ENCODE measurements around the gene UNC93B1. TPM values are rescaled to one million over a fixed set of nuclear protein-coding genes. Genes with fewer than 3 reads are reported as not detected.

Gene UNC93B1
- total and polyA plus RNA-seq, 2 of the 13 experiments (the other 11 are each of a cell fraction or from before 2014, with no cell fraction given): 8.8 to 18.9 TPM

- no peak for TF ChIP-seq MIXL1 (CRISPR knock-in tag; IDR thresholded peaks at IDR 0.05)
- no peak for TF ChIP-seq ZIK1 (CRISPR knock-in tag; IDR thresholded peaks at IDR 0.05; ENCODE audit: borderline replicate concordance, low read depth)
- TF ChIP-seq HIVEP1 (CRISPR knock-in tag; IDR thresholded peaks at IDR 0.05): no peak
- TF ChIP-seq ZNF660 (CRISPR knock-in tag; IDR thresholded peaks at IDR 0.05; ENCODE audit: borderline replicate concordance, low read depth): no peak
- TF ChIP-seq FOXA3 (CRISPR knock-in tag; IDR thresholded peaks at IDR 0.05): peak; percentile 21; the same call in 1 of the 2 replicates
- TF ChIP-seq NCOA5 (CRISPR knock-in tag; IDR thresholded peaks at IDR 0.05): no peak
- TF ChIP-seq IRF9 (CRISPR knock-in tag; IDR thresholded peaks at IDR 0.05; ENCODE audit: borderline replicate concordance): 0 out of 2 replicates have a peak, but pooled peaks have one; percentile 18
- TF ChIP-seq NRL (CRISPR knock-in tag; IDR thresholded peaks at IDR 0.05; ENCODE audit: borderline replicate concordance): peak; percentile 45; the same call in 1 of the 2 replicates
- TF ChIP-seq SNAI1 (CRISPR knock-in tag; IDR thresholded peaks at IDR 0.05; ENCODE audit: borderline replicate concordance): no peak
- TF ChIP-seq GPBP1L1 (CRISPR knock-in tag; IDR thresholded peaks at IDR 0.05): no peak
- TF ChIP-seq MAX (IDR thresholded peaks at IDR 0.05): peak; percentile 58; the same call in 1 of the 2 replicates
- TF ChIP-seq RFX1 (IDR thresholded peaks at IDR 0.05): no peak
- TF ChIP-seq ZNF441 (CRISPR knock-in tag; IDR thresholded peaks at IDR 0.05; ENCODE audit: borderline replicate concordance): no peak
- TF ChIP-seq HNF4A (CRISPR knock-in tag; IDR thresholded peaks at IDR 0.05): no peak
- TF ChIP-seq NFKB2 (CRISPR knock-in tag; IDR thresholded peaks at IDR 0.05; ENCODE audit: borderline replicate concordance): no peak
- TF ChIP-seq PLRG1 (conservative IDR thresholded peaks at IDR 0.05): no peak
- TF ChIP-seq ZNF781 (CRISPR knock-in tag; IDR thresholded peaks at IDR 0.05; ENCODE audit: borderline replicate concordance, not compliant biosample characterization): no peak
- TF ChIP-seq MTERF4 (CRISPR knock-in tag; IDR thresholded peaks at IDR 0.05): no peak
- TF ChIP-seq TFDP2 (CRISPR knock-in tag; IDR thresholded peaks at IDR 0.05): no peak
- TF ChIP-seq HINFP (CRISPR knock-in tag; IDR thresholded peaks at IDR 0.05; ENCODE audit: low read depth): no peak
- TF ChIP-seq CREM (IDR thresholded peaks at IDR 0.05): no peak
- TF ChIP-seq CREM (CRISPR knock-in tag; IDR thresholded peaks at IDR 0.05): no peak
These were observed 36.4 kb upstream of the UNC93B1 start (continued) for GRCh38 chr11:68040101-68040956.
